SK-N-SH (cell line): Measurements from ENCODE around the gene SLCO2B1.

Experiments
- ELF1 ChIP-seq: IDR thresholded peaks from 2 replicates; pipeline ENCODE4 v1.4.0; 2012
- EZH2phosphoT487 ChIP-seq: fragments of 200-600 bp; sonication (generic); IDR thresholded peaks from 2 replicates; pipeline ENCODE4 v1.6.1; 2017; ENCODE audit warnings: low read depth, mixed run types, mild to moderate bottlenecking, antibody characterized with exemption, moderate library complexity, borderline replicate concordance
- POLR2AphosphoS5 ChIP-seq: IDR thresholded peaks from 2 replicates; pipeline ENCODE4 v1.6.1; 2012; ENCODE audit warnings: low read depth, low read length
- YY1 ChIP-seq: IDR thresholded peaks from 2 replicates; pipeline ENCODE4 v1.4.0; 2012; ENCODE audit warnings: low read depth, mild to moderate bottlenecking
- TF ChIP-seq, protein P1 (sequence below): fragments of 200-600 bp; sonication (generic); IDR thresholded peaks from 2 replicates; pipeline ENCODE4 v1.6.1; 2017; ENCODE audit warnings: antibody characterized with exemption, mild to moderate bottlenecking, moderate library complexity

DNA sequence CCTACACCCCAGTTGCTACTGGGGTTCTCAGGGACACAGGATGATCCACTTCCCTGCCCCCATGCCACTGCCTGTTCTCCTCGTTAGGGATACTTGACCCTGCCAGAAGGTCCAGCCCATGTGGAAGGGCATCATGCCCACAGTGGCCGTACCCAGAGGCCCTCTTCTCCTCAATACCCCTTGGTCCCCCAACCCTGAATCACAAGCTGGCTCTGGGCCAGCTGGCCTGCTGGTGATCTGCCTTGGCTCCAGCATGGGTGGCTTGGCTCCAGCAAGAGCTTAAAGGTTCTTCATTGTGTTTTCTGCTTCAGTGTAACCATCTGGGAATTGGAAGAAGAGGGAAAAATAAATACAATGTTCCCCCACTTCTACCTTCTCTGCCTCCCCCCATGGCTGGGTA, 78.6 kb downstream of the SLCO2B1 start:
- TF ChIP-seq, protein P1, sequence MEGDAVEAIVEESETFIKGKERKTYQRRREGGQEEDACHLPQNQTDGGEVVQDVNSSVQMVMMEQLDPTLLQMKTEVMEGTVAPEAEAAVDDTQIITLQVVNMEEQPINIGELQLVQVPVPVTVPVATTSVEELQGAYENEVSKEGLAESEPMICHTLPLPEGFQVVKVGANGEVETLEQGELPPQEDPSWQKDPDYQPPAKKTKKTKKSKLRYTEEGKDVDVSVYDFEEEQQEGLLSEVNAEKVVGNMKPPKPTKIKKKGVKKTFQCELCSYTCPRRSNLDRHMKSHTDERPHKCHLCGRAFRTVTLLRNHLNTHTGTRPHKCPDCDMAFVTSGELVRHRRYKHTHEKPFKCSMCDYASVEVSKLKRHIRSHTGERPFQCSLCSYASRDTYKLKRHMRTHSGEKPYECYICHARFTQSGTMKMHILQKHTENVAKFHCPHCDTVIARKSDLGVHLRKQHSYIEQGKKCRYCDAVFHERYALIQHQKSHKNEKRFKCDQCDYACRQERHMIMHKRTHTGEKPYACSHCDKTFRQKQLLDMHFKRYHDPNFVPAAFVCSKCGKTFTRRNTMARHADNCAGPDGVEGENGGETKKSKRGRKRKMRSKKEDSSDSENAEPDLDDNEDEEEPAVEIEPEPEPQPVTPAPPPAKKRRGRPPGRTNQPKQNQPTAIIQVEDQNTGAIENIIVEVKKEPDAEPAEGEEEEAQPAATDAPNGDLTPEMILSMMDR = no peak
- TF ChIP-seq POLR2AphosphoS5 (no peak), YY1 (no peak), EZH2phosphoT487 (no peak), ELF1 (no peak)
